ENCODE data around the gene PLS1.
"Not testable (repeated sequence)": the region's sequence is repeated elsewhere in the genome, so short reads cannot be mapped to it uniquely, and the experiment has no call there.

Gene PLS1

DNA sequence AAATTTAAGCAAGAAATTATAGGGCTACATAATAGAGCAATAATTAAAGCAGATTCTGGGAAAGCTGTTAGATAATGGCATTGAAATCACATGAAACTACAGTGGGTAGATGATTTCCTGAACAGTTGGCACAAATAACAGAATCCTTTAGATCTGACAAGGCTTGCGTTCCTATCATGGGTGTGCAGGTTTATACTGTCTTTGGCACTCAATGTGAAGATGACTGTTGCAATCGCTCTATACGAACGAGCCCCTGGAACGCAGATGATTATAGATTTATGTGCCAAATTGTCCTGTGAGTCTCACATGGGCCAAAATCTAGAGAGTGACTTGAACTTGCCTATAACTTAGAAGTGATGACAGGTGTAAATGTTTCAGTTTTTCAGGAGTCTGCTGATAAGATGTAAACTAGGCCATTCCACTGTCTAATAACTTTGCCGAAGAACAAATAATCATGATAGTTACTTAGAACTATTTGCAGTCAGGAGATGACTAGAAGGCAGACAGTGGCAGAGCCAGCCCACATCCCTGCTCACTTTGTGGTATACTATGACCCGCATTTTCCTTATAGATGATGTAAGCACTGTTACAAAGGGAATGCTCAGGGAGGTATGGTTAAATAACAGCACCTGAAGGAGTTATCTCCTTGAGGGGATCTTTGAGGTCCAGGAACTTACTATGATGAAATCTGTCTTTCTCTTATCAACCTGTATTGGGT is 97.1 kb downstream of the PLS1 start:
- DNase-seq (ENCODE audit: low spot score), result no peak

GRCh38 chr3:142694225-142694624 is 98.0 kb downstream of the PLS1 start:
- DNase-seq (ENCODE audit: low spot score), result no peak

GRCh38 chr3:142705198-142705597 is 109.0 kb downstream of the PLS1 start:
- DNase-seq (ENCODE audit: low spot score), result no peak

GRCh38 chr3:142706321-142707127 is 110.3 kb downstream of the PLS1 start:
- no peak for DNase-seq (ENCODE audit: low spot score)

DNA sequence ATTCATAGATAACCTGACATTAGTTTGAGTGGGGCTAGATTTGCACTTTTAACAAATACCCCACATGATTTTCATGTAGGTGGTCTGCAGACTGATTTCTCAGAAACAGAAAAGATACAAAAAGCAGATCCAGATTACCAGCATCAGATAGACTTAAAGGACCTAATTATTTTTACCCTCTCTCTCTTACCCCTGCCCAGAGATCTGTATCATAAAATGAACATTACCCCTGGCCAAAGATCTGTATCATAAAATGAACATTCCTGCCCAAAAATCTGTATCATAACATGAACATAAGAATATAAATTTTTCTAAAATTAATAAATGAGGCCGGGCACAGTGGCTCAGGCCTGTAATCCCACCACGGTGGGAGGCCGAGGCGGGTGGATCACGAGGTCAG is 113.0 kb downstream of the PLS1 start:
- DNase-seq (ENCODE audit: low spot score), result no peak

DNA sequence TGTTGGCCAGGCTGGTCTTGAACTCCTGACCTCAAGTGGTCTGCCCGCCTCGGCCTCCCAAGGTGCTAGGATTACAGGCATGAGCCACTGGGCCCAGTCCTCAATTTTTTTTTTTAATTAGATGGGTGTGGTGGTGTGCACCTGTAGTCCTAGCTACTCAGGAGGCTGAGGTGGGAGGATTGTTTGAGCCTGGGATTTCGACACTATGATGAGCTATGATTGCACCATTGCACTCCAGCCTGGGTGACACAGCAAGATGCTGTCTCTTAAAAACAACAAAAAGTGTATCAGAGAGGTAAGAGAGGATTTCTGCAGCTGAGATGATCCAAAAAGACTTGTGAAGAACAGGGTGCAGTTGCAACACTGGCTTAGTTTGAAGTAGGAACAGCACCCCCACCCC is 118.7 kb downstream of the PLS1 start:
- not testable (repeated sequence) for DNase-seq (ENCODE audit: low spot score)

- no peak for DNase-seq (ENCODE audit: low spot score)
Observed at GRCh38 chr3:142716102-142716501, 119.9 kb downstream of the PLS1 start.

DNA sequence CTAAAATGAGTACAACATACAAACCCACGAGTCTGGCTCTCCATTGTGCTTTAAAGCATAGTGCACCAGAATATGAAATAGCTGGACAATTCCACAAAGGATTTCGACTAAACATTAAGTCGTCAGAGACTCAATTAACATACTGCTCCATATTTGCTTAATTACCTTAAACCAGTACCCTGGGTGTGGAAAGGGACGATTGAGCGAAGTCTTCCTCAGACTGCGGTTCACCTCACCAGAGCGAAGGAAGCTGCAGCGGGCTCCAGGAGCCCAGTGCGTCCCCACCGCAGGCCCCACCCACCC is 127.4 kb downstream of the PLS1 start:
- no peak for DNase-seq (ENCODE audit: low spot score)

DNA sequence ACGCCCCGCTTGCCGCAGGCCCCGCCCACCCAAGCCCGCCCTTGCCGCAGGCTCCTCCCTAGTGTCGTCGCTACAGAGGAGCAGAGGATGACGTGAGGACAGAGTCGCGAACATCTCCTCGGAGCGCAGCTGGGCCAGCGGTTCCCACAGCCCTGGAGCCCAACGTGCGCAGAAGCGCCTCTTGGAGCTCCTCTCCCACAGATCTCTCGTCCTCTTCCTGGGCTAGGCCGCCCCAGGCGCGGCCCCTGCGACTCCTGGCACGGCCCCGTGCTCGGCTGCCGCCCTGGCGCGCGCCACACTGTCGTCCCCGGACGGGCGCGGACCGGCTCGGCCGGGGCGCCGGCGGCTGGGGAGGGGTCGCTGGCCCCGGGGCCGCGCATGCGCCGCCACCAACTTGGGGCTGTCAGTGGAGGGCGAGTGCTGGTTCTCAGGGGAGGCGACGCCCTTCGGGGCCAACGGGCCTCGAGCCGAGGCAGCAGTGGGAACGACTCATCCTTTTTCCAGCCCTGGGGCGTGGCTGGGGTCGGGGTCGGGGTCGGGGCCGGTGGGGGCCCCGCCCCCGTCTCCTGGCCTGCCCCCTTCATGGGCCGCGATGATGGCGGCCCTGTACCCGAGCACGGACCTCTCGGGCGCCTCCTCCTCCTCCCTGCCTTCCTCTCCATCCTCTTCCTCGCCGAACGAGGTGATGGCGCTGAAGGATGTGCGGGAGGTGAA is 127.9 kb downstream of the PLS1 start, which contains the start of gene TRPC1:
Gene TRPC1 (plus strand): TSS at position 67 of the 714 bp plus-strand sequence. CDS start 526 bp downstream, at position 593.
- peak; percentile 67 for DNase-seq (ENCODE audit: low spot score)

DNA sequence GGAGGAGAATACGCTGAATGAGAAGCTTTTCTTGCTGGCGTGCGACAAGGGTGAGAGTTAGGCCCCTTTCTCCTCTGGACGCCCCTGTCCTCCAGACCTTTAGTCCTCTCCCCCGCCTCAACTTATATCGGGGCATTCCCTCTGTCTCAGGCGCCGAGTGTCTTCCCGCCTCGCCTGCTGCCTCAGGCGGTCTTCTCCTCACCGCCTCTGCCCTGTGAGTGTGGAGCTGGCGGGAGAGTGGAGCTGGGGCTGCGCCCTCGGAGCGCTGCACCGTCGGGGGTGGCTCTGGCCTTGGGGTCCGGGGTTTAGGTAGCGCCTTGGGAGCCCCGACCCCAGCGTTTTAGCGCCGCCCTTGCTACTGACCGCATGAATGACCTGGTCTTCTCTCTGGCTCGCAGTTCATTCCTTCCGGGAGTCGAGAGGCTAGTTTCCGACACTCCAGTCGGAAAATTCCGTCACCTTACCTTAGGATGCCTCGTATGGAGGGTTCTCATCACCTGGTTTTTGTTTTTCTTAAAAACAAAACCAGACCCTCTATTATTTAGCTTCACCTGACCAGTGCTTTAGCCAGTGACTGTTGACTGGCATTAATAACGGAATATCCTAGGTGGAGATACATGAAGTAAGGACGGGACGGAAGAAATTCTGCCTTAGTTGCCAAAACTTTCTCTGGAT is 128.6 kb downstream of the PLS1 start:
- no peak for DNase-seq (ENCODE audit: low spot score)

DNA sequence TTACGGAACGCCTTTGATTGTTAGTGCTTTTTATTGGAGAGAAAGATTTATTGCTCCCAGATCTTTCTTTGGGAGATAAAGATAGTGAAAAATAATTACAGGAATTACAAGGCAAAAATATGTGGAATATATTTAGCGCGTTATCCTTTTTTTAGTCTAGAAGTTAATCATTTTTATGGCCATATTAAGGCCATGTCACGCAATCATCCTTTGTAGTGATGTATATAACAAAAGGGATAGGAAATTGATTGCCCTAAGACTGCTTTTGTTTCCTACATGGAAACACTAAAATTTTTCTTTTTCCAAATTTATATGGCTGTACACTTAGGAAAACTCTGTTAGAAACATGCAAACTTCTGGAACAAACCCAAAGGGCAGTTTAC is 129.2 kb downstream of the PLS1 start:
- DNase-seq (ENCODE audit: low spot score), result no peak

DNA sequence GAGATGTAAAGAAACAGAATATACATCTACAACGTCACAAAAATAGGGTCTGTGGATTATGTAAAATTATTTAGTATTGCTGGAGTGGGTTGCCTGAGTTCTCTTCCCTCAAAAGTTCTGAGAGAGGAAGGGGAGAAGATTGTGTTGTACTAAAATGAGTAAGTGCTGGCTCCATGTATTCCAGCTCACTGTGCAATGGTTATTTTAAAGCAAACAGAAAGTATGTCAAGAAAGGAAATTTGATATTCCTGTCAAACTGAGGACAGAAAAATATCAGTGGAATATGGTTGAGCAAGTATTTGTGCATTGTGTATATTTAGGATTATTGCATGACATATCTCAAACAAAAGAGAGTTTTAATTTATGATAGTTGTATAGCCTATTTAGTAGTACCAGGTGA is 129.8 kb downstream of the PLS1 start:
- no peak for DNase-seq (ENCODE audit: low spot score)

GRCh38 chr3:142732066-142732465 is 135.9 kb downstream of the PLS1 start:
- DNase-seq (ENCODE audit: low spot score), result no peak

DNA sequence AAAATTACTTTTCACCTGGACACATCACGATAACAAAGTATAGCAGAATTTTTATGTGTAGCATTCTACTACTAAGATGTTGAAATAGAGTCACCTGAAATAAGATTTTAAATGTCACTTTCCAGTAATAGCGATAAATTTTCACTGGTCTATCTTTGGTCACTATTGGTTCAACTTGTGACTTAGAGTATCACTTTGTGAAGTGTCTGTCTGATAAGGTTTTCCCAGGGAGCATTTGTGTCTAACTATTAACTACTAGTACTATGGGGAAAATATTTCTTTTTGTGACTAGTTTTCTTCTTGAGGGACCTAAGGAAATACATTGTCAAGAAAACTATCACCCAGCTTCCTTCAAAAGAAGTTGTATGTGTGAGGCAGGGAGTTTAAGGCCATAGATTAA is 138.6 kb downstream of the PLS1 start:
- DNase-seq (ENCODE audit: low spot score), result no peak

GRCh38 chr3:142735462-142735861 is 139.3 kb downstream of the PLS1 start:
- no peak for DNase-seq (ENCODE audit: low spot score)

GRCh38 chr3:142738396-142738795 is 142.2 kb downstream of the PLS1 start:
- no peak for DNase-seq (ENCODE audit: low spot score)

DNA sequence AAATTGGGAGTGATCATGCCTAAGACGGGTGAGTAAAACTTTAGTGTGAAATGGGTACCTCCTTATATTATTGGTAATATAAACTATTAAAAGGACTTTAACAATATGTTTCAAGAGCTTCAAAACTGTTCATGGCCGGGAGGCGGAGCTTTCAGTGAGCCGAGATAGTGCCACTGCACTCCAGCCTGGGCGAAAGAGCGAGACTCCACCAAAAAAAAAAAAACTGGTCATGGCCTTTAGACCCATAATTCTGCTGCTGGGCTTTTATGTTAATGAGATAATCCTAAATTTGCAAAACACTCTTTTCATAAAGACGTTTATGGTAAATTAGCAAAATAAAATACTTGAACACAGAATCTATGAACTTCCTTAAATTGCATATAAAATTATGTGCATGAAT is 150.5 kb downstream of the PLS1 start:
- DNase-seq (ENCODE audit: low spot score), result no peak

DNA sequence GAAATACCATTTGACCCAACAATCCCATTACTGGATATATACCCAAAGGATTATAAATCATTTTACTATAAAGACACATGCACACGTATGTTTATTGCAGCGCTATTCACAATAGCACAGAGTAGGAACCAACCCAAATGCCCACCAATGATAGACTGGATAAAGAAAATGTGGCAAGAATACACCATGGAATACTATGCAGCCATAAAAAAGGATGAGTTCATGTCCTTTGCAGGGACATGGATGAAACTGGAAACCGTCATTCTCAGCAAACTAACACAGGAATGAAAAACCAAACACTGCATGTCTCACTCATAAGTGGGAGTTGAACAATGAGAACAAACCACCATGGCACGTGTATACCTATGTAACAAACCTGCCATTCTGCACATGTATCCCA is 154.3 kb downstream of the PLS1 start:
- DNase-seq (ENCODE audit: low spot score), result not testable (repeated sequence)

- DNase-seq (ENCODE audit: low spot score), result not testable (repeated sequence)
Observed at GRCh38 chr3:142752605-142753004, 156.4 kb downstream of the PLS1 start.

GRCh38 chr3:142754494-142754893 is 158.3 kb downstream of the PLS1 start:
- DNase-seq (ENCODE audit: low spot score), result no peak

All from hematopoietic multipotent progenitor cell treated with erythropoietin and hydrocortisone succinate and interleukin-3 and kit ligand, for 17 days (in vitro differentiated cells).